ENCODE results near the gene TNFAIP6.
"Not testable (repeated sequence)": the region's sequence is repeated elsewhere in the genome, so short reads cannot be mapped to it uniquely, and the experiment has no call there.

Gene TNFAIP6, protein sequence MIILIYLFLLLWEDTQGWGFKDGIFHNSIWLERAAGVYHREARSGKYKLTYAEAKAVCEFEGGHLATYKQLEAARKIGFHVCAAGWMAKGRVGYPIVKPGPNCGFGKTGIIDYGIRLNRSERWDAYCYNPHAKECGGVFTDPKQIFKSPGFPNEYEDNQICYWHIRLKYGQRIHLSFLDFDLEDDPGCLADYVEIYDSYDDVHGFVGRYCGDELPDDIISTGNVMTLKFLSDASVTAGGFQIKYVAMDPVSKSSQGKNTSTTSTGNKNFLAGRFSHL

DNA sequence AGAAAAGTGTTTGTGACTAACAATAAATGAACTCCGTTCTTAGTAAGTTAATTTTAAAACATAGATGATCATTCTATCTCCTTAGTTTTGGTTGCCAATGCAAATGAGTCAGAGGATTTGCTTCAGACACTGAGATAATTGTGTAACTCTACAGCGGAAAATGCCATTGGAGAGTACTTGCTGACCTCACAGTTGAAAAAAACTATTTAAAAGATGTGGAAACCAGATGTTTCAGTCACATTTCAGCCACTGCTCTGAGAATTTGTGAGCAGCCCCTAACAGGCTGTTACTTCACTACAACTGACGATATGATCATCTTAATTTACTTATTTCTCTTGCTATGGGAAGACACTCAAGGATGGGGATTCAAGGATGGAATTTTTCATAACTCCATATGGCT is at the start of gene TNFAIP6:
TNFAIP6 (plus strand) TSS at position 234 of the 400 bp plus-strand sequence; CDS start at position 309, 75 bp downstream.
- DNase-seq (ENCODE audit: low read depth), result no peak

DNA sequence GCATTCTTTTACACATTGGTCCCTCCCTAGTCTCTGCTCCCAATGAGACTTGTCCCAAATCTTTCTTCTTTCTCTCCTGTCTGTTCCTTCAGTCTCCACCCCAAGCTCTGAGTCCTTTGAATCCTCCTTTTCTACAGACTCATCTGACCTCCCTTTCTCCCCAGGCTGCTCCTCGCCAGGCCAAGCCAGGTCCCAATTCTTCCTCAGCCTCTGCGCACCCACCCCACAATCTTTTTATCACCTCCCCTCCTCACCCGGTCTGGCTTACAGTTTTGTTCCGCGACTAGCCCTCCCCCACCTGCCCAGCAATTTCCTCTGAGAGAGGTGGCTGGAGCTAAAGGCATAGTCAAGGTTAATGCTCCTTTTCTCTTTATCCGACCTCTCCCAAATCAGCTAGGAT is 47.1 kb upstream of the TNFAIP6 start:
- DNase-seq (ENCODE audit: low read depth), result not testable (repeated sequence)

DNA sequence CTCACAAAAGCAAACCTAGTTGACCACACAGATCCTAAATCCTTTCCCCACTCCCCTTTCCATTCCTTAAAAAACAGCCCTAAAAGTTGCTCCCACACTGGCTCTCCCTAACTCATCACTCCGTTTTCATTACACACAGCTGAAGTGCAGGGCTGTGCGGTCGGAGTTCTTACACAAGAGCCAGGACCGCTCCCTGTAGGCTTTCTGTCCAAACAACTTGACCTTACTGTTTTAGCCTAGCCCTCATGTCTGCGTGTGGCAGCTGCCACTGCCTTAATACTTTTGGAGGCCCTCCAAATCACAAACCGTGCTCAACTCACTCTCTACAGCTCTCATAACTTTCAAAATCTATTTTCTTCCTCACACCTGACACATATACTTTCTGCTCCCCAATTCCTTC is 45.0 kb upstream of the TNFAIP6 start:
- DNase-seq (ENCODE audit: low read depth), result not testable (repeated sequence)

DNA sequence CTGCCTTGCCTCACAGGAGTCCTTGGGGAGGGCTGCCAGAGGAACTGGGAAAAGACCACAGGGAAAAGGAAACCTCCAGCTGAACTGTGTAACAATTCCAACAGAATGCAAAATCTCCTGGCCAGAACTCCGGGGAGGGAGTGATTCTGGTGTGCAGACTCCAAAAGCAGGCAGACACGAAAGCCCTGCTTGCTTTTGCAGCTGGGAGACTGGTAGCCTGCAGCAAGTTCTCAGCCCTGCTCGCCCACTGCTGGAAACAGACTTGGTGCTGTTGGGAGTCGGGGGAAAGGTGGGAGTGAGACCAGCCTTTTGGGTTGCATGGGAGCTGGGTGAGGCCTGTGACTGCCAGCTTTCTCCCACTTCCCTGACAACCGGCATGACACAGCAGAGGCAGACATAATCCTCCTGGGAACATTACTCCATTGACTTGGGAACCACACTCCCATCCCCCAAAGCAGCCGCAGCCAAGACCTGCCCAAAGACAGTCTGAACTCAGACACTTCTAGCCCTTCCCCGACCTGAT is 42.0 kb upstream of the TNFAIP6 start:
- no peak for DNase-seq (ENCODE audit: low read depth)

DNA sequence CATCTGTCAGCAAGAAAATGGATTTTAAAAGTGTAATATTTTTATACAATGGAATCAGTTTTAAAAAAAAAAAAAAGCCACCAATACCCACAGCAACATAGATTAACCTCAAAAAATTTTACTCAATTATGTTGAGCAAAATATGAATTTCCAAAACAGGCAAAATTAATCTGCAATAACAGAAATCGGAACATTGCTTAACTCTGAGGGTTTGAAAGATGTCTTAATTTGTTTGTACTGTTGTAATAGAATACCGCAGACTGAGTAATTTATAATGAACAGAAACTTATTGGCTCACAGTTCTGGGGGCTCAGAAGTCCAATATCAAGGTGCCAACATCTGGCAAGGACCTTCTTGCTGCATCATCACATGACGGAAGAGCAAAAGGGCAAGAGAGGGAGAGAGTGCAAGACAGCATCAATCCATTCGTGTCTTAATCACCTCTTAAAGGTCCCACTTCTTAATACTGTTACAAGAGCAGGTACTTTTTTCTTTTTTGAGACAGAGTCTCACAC is 31.8 kb upstream of the TNFAIP6 start:
- no peak for DNase-seq (ENCODE audit: low read depth)

DNA sequence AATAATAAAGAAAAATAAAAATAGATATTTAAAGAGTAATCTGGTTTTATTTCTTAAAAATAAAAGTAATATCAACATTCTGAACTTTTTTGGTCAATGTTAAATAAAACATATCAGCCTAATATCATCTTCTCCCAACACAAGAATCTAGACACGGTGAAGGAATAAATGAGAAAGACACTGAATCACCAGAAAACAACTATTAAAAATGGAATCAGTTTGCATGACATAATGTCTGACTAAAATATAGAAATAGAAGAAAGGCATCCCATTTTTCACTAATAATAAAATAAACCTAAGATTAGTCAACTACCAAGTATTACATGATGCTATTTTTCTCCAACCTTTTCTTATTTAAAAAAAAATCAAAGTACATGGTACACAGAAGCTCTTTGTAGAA is 30.8 kb upstream of the TNFAIP6 start:
- DNase-seq (ENCODE audit: low read depth), result no peak

DNA sequence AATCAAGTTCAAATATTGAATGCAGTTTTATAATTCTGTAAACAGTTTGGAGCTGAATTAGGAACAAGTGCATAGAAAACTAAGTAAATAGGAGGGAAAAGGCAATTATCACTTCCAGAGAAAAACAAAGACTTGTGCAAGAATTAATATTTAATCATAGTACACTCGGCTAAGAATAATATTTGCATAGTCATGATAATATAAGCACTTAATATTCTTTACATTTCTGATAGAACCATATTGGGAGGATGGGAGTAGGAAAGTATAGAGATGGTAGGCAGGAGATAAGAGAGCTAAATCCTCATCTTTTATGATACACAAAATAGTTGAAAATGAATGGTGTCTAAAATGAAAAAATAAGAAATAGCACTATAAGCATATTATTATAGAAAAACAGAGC is 27.4 kb upstream of the TNFAIP6 start:
- no peak for DNase-seq (ENCODE audit: low read depth)

DNA sequence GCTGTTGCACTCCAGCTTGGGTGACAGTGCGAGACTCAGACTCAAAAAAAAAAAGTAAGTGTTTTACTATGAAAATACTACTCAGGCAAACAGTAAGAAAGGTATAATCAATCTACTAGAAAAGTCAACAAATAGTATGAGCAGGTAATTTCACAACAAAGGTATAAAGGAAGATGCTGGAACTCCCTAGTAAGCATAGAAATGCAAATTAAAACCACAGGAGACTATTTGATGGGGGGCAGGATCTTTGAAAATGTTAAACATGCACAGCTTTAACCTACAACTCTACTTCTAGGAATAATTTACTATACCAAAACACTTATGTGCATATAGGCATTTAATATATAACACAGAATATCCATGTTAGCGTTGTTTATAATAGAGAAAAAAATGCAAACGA is 24.3 kb upstream of the TNFAIP6 start:
- no peak for DNase-seq (ENCODE audit: low read depth)

DNA sequence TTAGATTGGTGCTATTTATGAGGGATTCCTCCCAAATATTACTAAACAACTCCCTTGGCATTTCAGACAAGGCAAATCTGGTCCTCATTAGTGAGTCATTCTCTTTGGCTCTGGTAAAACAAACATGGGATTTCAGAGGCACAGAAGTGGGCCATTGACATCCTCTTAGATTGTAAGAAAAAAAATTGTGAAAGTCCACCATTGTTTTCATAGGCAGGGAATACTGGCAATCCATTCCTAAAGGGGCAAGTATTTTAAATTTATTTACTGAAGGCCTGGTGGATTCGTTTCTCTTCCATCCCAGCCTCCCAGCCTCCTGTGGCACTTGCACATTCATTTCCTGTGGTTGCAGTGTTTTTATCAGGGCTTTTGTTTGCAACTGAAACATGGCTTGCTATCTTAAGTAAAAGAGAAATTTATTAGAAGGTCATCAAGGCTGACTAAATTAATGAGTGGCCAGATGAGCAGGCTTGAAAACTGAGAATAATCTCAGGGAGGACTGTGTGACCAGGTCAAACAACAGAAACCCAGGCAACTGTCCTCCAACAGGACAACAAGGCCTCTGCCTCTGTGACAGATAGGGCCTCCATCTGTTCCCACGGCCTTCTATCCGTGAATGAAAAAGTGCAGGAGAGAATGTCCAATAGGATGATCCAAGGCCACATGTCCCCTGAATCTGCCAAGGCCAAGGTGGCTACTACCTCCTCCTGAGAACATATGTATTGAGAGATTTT is 23.1 kb upstream of the TNFAIP6 start:
- peak; percentile 40 for DNase-seq (ENCODE audit: low read depth)

DNA sequence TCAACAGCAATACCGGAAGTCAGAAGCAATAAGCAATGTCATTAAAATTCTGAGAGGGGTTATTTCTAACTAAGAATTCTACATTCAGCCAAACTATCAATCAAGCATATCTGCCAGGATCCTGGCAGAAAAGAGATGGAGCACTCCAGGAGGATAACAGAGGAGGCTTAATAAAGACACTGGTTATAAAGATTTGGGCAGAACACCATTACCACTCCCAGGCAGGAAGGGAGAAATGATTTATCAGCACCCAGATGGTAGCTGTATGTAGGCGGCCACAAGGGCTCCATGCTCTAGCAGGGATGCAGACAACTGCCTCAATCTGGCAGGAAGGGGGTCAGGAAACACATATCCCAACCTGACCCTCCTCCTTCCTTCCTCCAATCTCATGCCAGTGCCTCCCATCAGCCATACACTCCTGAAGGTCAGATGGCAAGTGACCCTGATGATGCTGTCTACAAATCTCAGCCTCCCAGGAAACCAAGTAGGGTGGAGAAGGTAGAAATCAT is 20.5 kb upstream of the TNFAIP6 start:
- no peak for DNase-seq (ENCODE audit: low read depth)

DNA sequence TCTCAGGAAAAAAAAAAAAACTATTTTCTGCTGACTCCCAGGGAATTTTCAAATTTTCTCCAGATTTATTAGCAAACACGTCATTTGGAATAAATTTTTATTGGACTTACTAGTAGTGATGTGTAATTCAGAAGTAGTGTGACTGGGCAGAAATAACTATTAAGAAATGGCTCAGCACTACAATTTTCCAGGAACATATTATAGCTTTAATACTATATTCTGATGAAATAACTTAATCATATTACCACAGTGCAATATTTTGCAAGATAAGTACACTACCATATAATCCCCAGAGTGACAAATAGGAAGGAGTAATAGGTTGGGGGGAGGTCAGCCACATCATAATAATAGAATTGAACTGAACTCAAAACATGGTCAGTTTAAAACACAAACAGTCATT is 19.7 kb upstream of the TNFAIP6 start:
- no peak for DNase-seq (ENCODE audit: low read depth)

DNA sequence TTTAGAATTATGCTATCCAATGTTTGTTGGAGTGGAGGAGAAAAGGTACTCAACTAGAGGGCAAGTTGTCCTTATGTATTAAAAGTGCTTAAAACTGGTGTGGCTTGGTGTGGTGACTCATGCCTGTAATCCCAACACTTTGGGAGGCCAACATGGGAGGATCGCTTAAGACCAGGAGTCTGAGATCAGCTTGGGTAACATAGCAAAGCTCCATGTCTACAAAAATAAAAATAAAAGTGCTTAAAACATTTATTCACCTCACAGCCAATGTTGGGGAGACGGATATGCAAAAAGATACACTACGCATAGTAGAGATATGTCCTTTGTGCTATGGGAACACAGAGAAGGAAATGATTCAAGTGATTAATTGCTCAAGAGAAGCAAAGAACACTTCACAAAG is 19.3 kb upstream of the TNFAIP6 start:
- DNase-seq (ENCODE audit: low read depth), result no peak

DNA sequence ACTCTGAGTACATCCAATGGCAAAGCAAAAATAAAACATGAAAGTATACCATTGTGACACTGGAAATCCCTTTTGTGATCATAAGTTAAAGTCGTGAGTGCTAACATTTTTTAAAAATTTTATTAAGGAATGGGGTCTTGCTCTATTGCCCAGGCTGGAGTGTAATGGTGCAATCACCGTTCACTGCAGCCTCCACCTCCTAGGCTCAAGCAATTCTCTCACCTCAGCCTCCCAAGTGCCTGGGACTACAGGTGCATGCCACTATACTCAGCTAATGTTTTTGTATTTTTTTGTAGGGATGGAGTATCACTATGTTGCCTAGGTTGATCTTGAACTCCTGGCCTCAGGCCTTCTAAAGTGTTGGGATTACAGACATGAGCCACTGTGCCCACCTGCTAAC is 14.3 kb upstream of the TNFAIP6 start:
- no peak for DNase-seq (ENCODE audit: low read depth)

DNA sequence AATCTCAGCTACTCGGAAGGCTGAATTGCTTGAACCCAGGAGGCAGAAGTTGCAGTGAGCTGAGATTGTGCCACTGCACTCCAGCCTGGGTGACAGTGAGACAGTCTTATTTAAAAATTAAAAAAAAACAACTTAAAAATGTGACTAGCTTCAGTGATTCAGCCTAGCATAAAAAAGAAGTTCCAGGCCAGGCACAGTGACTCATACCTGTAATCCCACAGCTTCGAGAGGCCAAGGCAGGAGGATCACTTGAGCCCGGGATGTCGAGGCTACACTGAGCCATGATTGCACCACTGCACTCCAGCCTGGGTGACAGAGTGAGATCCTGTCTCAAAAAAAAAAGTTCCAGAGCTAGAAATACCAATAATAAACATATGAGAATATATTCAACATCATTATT is 13.2 kb upstream of the TNFAIP6 start:
- not testable (repeated sequence) for DNase-seq (ENCODE audit: low read depth)

DNA sequence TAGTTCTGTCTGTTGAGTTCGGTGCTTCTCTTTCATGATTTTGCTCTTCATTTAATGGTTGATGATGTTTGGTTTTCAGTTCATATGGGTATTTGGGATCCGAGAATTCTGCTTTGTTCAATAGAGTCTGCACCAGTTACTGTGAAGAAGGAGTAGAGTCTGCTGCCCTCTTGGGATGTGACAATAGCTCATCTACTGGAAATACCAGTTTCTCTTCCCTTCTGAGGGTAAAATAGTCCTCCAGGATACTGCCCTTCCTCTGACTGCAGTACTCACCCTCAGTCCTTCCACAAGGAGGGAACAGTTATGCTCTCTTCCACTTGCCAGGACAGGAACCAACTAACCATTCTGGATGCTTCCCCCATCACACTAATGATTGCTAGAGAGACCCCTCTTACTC is 12.5 kb upstream of the TNFAIP6 start:
- no peak for DNase-seq (ENCODE audit: low read depth)

DNA sequence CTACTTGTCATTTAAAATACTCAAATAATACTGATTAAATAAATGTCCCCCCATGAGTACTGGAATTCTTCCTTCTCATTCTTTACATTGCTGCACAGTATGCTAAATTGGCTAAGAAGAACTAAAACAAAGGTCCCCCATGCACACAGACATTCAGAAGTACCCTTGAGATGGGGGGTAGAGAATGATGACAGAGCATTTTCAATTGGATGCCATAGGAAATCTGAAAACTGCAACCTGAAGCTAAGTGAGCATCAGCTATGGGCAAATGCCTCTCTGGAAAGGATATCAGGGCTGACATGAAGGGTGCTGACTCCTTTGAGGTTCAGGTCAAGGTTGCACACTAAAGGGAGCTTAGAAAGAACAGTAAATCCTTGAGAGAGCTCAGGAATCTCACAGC is 10.1 kb upstream of the TNFAIP6 start:
- no peak for DNase-seq (ENCODE audit: low read depth)

DNA sequence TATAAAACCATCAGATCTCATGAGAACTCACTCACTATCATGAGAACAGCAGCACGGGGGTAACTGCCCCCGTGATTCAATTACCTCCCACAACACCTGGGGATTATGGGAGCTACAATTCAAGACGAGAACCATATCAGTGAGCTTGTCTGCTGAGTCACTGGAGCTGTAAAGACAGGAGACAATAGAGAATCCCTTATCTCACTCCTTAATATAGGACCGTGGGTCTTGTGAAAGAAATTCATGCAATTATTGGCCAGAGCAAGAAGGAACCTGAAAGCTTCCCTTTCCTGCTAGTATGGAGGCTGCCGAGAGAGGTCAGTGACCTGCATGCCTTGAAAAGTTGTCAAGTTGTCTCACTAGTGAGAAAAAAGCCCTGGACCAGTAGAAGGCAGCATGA is 9.5 kb upstream of the TNFAIP6 start:
- no peak for DNase-seq (ENCODE audit: low read depth)

DNA sequence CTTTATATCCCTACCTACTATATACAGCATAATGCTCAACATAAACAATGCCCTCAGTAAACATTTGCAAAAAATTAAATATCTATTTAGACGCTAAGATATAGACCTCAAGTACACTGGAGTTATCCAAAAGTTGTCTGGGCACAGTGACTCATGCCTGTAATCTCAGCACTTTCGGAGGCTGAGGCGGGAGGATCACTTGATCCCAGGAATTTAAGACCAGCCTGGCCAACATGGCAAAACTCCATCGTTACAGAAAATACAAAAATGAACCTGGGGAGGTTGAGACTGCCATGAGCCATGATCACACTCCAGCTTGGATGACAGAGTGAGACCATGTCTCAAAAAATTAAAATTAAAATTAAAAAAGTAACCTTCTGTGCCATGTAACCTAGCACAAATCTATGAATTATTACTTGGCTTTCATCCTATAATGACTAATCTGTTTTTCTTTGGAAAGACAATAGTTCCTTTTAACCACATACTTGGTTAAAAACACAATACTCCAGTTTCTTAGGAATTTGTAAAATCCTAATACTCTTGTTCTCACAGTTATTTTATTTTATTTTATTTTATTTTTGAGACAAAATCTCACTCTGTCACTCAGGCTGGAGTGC is 6.7 kb upstream of the TNFAIP6 start:
- DNase-seq (ENCODE audit: low read depth), result no peak

DNA sequence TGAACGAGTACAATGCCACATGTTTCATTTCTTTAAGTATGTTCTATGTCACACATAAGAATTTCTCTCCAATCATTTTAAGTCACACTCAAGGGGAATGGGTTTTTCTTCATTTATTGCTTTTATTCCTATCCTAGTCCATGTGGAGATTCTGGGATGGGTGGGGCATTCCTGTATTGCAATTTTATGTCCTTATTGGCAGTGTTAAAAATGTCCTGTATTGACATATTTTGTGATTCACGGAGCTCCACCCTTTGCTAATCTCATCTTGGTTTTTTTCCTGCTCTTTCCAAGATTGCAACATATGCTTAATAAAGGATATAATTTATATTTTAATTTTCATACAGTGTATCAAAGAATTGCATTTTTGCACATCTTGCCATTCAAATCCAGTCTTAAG is 3.4 kb upstream of the TNFAIP6 start:
- DNase-seq (ENCODE audit: low read depth), result no peak

DNA sequence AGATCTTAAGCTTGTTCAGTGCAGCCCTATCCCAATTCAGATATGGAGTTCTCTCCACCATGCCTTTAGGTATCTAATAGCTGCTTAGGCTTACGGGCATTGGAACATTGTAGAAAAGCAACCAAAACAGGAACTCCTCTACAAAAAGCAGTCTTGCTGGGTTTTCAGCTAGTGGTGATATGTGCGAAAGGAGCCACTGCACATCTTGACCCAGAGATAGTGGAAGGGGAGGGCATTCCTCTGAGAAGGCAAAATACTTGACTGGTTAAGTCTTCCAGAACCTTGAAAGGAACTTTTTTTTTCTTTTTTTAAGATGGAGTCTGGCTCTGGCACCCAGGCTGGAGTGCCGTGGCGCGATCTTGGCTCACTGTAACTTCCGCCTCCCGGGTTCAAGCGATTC is 2.6 kb upstream of the TNFAIP6 start:
- no peak for DNase-seq (ENCODE audit: low read depth)

DNA sequence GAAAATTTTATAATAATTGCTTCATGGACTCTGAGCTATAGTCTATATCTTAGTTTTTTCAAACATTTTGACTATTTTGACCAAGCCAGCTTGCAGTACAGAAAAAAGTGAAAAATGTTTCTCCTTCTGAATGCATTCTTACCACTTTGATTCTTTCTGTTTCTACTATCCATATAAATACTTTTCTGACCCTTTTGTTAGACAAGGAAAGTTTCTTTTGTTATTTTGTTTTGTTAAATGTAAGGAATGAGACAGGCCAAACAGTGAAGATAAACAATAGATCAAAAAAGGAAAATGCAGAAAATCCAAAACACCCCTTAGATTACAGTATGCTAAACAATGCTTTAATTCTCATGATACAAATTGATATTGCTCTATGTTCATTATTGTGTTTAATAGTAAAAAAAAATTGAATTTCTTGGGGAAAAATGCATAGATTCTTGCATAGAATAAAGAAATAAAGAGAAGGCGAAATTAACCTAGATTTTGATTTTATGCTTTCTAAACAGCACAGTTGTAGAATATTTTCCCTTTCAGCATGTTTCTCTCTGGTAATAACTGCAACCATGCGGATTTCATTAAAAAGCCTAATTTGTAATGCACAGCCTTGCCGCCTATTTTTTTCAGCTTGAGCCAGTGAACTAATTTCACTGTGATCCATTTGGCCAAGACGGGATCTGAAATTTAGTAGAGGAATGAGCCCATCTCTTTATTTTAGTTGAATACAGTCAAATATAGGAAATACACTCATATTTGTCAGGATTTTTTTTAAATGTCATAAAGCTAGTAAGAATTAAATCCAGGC is 976 bp downstream of the TNFAIP6 start:
- DNase-seq (ENCODE audit: low read depth), result no peak

Data from HS-27A (cell line).